ENCODE results near the gene ACTMAP. TPM values are rescaled to one million over a fixed set of nuclear protein-coding genes. Genes with fewer than 3 reads are reported as not detected.
A peak's percentile ranks its signal among the peaks of the same experiment; 100 is the strongest.

ACTMAP gene
- total and polyA plus RNA-seq, 2 of the 13 experiments (the other 11 are each of a cell fraction or from before 2014, with no cell fraction given), result 2.2 to 7.9 TPM

DNA sequence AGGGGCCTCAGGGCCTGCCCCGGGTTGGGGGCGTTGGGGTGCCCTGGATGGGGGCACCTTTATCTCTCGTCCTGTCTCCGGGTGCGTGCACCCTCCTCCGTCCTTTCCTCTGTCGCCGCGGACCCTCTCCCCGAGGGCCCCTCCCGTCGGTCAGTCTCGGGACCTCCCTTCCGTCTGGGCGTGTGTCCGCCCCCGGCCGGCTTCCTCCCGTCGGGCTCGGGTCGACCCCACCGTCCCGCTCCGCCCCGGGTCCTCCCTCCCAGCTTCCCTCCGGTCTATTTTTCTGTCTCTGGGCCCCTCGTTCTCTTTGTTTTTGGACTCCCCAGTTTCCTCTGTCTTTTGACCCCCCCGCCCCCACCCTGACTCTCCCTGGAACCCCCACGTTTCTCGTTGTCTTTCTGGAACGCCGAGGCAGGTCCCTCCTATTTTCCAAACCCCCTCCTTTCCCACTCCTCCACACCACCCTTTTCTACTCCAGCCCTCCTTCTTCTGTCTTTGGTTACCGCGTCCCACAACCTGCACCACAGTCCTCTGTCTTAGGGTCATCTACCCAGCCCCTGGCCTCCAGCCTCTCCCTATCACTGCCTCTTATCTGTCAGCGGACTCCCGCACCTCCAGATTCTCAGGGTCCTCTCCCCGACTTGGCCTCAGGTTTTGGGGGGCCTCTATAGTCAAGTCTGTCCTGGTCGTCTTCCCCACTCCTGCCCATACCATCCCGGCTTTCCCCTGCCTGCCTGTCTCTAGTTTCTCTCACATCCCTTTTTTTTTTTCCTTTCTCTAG lies 49.5 kb upstream of the ACTMAP start (continued):
- TF ChIP-seq, protein P1, sequence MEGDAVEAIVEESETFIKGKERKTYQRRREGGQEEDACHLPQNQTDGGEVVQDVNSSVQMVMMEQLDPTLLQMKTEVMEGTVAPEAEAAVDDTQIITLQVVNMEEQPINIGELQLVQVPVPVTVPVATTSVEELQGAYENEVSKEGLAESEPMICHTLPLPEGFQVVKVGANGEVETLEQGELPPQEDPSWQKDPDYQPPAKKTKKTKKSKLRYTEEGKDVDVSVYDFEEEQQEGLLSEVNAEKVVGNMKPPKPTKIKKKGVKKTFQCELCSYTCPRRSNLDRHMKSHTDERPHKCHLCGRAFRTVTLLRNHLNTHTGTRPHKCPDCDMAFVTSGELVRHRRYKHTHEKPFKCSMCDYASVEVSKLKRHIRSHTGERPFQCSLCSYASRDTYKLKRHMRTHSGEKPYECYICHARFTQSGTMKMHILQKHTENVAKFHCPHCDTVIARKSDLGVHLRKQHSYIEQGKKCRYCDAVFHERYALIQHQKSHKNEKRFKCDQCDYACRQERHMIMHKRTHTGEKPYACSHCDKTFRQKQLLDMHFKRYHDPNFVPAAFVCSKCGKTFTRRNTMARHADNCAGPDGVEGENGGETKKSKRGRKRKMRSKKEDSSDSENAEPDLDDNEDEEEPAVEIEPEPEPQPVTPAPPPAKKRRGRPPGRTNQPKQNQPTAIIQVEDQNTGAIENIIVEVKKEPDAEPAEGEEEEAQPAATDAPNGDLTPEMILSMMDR (CRISPR knock-in tag; IDR thresholded peaks at IDR 0.05), result no peak
- TF ChIP-seq, protein P2, sequence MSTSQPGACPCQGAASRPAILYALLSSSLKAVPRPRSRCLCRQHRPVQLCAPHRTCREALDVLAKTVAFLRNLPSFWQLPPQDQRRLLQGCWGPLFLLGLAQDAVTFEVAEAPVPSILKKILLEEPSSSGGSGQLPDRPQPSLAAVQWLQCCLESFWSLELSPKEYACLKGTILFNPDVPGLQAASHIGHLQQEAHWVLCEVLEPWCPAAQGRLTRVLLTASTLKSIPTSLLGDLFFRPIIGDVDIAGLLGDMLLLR (CRISPR knock-in tag; IDR thresholded peaks at IDR 0.05), result 0 out of 2 replicates have a peak, but pooled peaks have one; percentile 17
- no peak for TF ChIP-seq ZNF652 (CRISPR knock-in tag; IDR thresholded peaks at IDR 0.05; ENCODE audit: borderline replicate concordance, low read depth)
- TF ChIP-seq, protein P3, sequence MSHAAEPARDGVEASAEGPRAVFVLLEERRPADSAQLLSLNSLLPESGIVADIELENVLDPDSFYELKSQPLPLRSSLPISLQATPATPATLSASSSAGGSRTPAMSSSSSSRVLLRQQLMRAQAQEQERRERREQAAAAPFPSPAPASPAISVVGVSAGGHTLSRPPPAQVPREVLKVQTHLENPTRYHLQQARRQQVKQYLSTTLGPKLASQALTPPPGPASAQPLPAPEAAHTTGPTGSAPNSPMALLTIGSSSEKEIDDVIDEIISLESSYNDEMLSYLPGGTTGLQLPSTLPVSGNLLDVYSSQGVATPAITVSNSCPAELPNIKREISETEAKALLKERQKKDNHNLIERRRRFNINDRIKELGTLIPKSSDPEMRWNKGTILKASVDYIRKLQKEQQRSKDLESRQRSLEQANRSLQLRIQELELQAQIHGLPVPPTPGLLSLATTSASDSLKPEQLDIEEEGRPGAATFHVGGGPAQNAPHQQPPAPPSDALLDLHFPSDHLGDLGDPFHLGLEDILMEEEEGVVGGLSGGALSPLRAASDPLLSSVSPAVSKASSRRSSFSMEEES (CRISPR knock-in tag; IDR thresholded peaks at IDR 0.05), result no peak
- TF ChIP-seq PCBP1 (IDR thresholded peaks at IDR 0.05; ENCODE audit: borderline replicate concordance, low read depth, low read length), result 0 out of 2 replicates have a peak, but pooled peaks have one; percentile 14
- no peak for TF ChIP-seq NFE2L2 (IDR thresholded peaks at IDR 0.05; ENCODE audit: low read length)
- TF ChIP-seq, protein P4, sequence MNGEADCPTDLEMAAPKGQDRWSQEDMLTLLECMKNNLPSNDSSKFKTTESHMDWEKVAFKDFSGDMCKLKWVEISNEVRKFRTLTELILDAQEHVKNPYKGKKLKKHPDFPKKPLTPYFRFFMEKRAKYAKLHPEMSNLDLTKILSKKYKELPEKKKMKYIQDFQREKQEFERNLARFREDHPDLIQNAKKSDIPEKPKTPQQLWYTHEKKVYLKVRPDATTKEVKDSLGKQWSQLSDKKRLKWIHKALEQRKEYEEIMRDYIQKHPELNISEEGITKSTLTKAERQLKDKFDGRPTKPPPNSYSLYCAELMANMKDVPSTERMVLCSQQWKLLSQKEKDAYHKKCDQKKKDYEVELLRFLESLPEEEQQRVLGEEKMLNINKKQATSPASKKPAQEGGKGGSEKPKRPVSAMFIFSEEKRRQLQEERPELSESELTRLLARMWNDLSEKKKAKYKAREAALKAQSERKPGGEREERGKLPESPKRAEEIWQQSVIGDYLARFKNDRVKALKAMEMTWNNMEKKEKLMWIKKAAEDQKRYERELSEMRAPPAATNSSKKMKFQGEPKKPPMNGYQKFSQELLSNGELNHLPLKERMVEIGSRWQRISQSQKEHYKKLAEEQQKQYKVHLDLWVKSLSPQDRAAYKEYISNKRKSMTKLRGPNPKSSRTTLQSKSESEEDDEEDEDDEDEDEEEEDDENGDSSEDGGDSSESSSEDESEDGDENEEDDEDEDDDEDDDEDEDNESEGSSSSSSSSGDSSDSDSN (CRISPR knock-in tag; IDR thresholded peaks at IDR 0.05), result peak; percentile 20; the same call in 1 of the 2 replicates
- peak; percentile 61; the same call in 1 of the 2 replicates for TF ChIP-seq ZNF160 (CRISPR knock-in tag; IDR thresholded peaks at IDR 0.05)
- no peak for TF ChIP-seq ZNF225 (CRISPR knock-in tag; IDR thresholded peaks at IDR 0.05)
- TF ChIP-seq RXRB (CRISPR knock-in tag; IDR thresholded peaks at IDR 0.05; ENCODE audit: borderline replicate concordance), result no peak
- no peak for TF ChIP-seq SIX4 (CRISPR knock-in tag; IDR thresholded peaks at IDR 0.05)
- no peak for TF ChIP-seq PRMT3 (CRISPR knock-in tag; IDR thresholded peaks at IDR 0.05; ENCODE audit: borderline replicate concordance, low read depth)
- TF ChIP-seq, protein P5, sequence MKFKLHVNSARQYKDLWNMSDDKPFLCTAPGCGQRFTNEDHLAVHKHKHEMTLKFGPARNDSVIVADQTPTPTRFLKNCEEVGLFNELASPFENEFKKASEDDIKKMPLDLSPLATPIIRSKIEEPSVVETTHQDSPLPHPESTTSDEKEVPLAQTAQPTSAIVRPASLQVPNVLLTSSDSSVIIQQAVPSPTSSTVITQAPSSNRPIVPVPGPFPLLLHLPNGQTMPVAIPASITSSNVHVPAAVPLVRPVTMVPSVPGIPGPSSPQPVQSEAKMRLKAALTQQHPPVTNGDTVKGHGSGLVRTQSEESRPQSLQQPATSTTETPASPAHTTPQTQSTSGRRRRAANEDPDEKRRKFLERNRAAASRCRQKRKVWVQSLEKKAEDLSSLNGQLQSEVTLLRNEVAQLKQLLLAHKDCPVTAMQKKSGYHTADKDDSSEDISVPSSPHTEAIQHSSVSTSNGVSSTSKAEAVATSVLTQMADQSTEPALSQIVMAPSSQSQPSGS (CRISPR knock-in tag; IDR thresholded peaks at IDR 0.05), result no peak
- 0 out of 2 replicates have a peak, but pooled peaks have one; percentile 12 for TF ChIP-seq HES4 (CRISPR knock-in tag; IDR thresholded peaks at IDR 0.05; ENCODE audit: borderline replicate concordance)
- TF ChIP-seq ZNF567 (CRISPR knock-in tag; IDR thresholded peaks at IDR 0.05; ENCODE audit: borderline replicate concordance), result no peak
- TF ChIP-seq ZNF136 (CRISPR knock-in tag; IDR thresholded peaks at IDR 0.05; ENCODE audit: low read depth), result no peak
- no peak for TF ChIP-seq ZNF180 (CRISPR knock-in tag; IDR thresholded peaks at IDR 0.05; ENCODE audit: borderline replicate concordance, low read depth)
- TF ChIP-seq, protein P6, sequence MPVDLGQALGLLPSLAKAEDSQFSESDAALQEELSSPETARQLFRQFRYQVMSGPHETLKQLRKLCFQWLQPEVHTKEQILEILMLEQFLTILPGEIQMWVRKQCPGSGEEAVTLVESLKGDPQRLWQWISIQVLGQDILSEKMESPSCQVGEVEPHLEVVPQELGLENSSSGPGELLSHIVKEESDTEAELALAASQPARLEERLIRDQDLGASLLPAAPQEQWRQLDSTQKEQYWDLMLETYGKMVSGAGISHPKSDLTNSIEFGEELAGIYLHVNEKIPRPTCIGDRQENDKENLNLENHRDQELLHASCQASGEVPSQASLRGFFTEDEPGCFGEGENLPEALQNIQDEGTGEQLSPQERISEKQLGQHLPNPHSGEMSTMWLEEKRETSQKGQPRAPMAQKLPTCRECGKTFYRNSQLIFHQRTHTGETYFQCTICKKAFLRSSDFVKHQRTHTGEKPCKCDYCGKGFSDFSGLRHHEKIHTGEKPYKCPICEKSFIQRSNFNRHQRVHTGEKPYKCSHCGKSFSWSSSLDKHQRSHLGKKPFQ (CRISPR knock-in tag; IDR thresholded peaks at IDR 0.05; ENCODE audit: insufficient replicate concordance), result no peak
